LoVo (cell line): ENCODE results near the gene MICAL3.
"Not testable (repeated sequence)": the region's sequence is repeated elsewhere in the genome, so short reads cannot be mapped to it uniquely, and the experiment has no call there.

ENCODE experiments used
- DNase-seq: peaks from one replicate; pipeline ENCODE4 v3.0.0-alpha.2; 2016; ENCODE audit warnings: low spot score

The MICAL3 gene

GRCh38 chr22:17998913-17999312 lies 25.4 kb downstream of the MICAL3 start:
- no peak for DNase-seq

GRCh38 chr22:17997456-17997855 lies 26.9 kb downstream of the MICAL3 start:
- no peak for DNase-seq

GRCh38 chr22:17995256-17995655 lies 29.1 kb downstream of the MICAL3 start:
- DNase-seq, result not testable (repeated sequence)

- DNase-seq, result no peak
These were observed 29.8 kb downstream of the MICAL3 start for GRCh38 chr22:17994424-17995108.

GRCh38 chr22:17992976-17993375 lies 31.4 kb downstream of the MICAL3 start:
- not testable (repeated sequence) for DNase-seq

GRCh38 chr22:17991992-17992391 lies 32.4 kb downstream of the MICAL3 start:
- DNase-seq, result not testable (repeated sequence)

GRCh38 chr22:17990942-17991341 lies 33.4 kb downstream of the MICAL3 start:
- no peak for DNase-seq

- no peak for DNase-seq
These were observed 34.2 kb downstream of the MICAL3 start for GRCh38 chr22:17990147-17990546.

- DNase-seq, result no peak
These were observed 35.4 kb downstream of the MICAL3 start for GRCh38 chr22:17988800-17989513.

- DNase-seq, result no peak
These were observed 38.8 kb downstream of the MICAL3 start for GRCh38 chr22:17985606-17986005.

GRCh38 chr22:17985071-17985470 lies 39.3 kb downstream of the MICAL3 start:
- DNase-seq, result not testable (repeated sequence)

- no peak for DNase-seq
These were observed 40.2 kb downstream of the MICAL3 start for GRCh38 chr22:17984114-17984513.

- DNase-seq, result no peak
These were observed 41.7 kb downstream of the MICAL3 start for GRCh38 chr22:17982572-17983141.

- DNase-seq, result no peak
These were observed 42.9 kb downstream of the MICAL3 start for GRCh38 chr22:17981497-17981896.

GRCh38 chr22:17980638-17981051 lies 43.7 kb downstream of the MICAL3 start:
- DNase-seq, result peak; percentile 42

- no peak for DNase-seq
These were observed 44.3 kb downstream of the MICAL3 start for GRCh38 chr22:17980015-17980590.

GRCh38 chr22:17978027-17978426 lies 46.3 kb downstream of the MICAL3 start:
- DNase-seq, result no peak

GRCh38 chr22:17977371-17977770 lies 47.0 kb downstream of the MICAL3 start:
- DNase-seq, result no peak

GRCh38 chr22:17976121-17976520 lies 48.2 kb downstream of the MICAL3 start:
- DNase-seq, result no peak

- no peak for DNase-seq
These were observed 49.5 kb downstream of the MICAL3 start for GRCh38 chr22:17974703-17975372.

- no peak for DNase-seq
These were observed 50.3 kb downstream of the MICAL3 start for GRCh38 chr22:17974087-17974486.

GRCh38 chr22:17973217-17973616 lies 51.1 kb downstream of the MICAL3 start:
- DNase-seq, result no peak
